Measurements from ENCODE around the gene ENTPD3.
A peak's percentile ranks its signal among the peaks of the same experiment; 100 is the strongest.
"Not testable (repeated sequence)": the region's sequence is repeated elsewhere in the genome, so short reads cannot be mapped to it uniquely, and the experiment has no call there.

The ENTPD3 gene

GRCh38 chr3:40455328-40455727 lies 68.3 kb downstream of the ENTPD3 start:
- H3K4me3 ChIP-seq, result no peak overlapping the region
- H3K9me3 ChIP-seq, result no peaks in the 10 kb centered on the region
- peaks cover 20 to 22% (median 20%) of the 10 kb centered on the region in 3 donors for H3K36me3 ChIP-seq
- H3K27me3 ChIP-seq, result no peaks in the 10 kb centered on the region
- no peak for TF ChIP-seq CTCF (IDR thresholded peaks at IDR 0.05)
- peaks cover 0 to 41% (median 34%) of the 10 kb centered on the region in 4 donors for H3K4me1 ChIP-seq
- intact Hi-C loops (cut with DNase I; ENCODE audit: low total_unique reads), result loop anchor here (5.0 kb wide), 2 partner anchors 72 to 143 kb away; no protein-coding TSS in a partner anchor
- no peak for DNase-seq
- no peak overlapping the region for H3K27ac ChIP-seq

GRCh38 chr3:40456279-40456939 lies 69.4 kb downstream of the ENTPD3 start:
- no peak for DNase-seq
- intact Hi-C loops (cut with DNase I; ENCODE audit: low total_unique reads), result loop anchor here (5.0 kb wide), 2 partner anchors 71 to 144 kb away; no protein-coding TSS in a partner anchor
- H3K4me1 ChIP-seq, result peaks cover 0 to 43% (median 34%) of the 10 kb centered on the region in 4 donors

GRCh38 chr3:40456940-40457823 lies 70.2 kb downstream of the ENTPD3 start, which contains the start of gene RPL14:
TSS of gene RPL14 (plus strand) at chr3:40457339. CDS start at chr3:40457472, 133 bp downstream.
- peak within 1 kb of the TSS; percentile 79 to 88 for H3K4me3 ChIP-seq
- peak within 1 kb of the TSS; percentile 83 to 88 for H3K27ac ChIP-seq
- H3K4me1 ChIP-seq, result peaks cover 0 to 42% (median 32%) of the 10 kb centered on the region in 4 donors
- no peak for TF ChIP-seq CTCF (IDR thresholded peaks at IDR 0.05)
- intact Hi-C loops (cut with DNase I; ENCODE audit: low total_unique reads), result loop anchor here (5.0 kb wide), 2 partner anchors 70 to 145 kb away; no protein-coding TSS in a partner anchor
- no peaks in the 10 kb centered on the region for H3K9me3 ChIP-seq
- peaks cover 37 to 41% (median 39%) of the 10 kb centered on the region in 3 donors for H3K36me3 ChIP-seq
- DNase-seq, result peak; percentile 96 to 98
- H3K27me3 ChIP-seq, result no peaks in the 10 kb centered on the region

More at GRCh38 chr3:40456279-40456939, 69.4 kb downstream of the ENTPD3 start:
- no peaks in the 10 kb centered on the region for H3K9me3 ChIP-seq
- peak overlapping the region; percentile 79 to 88 for H3K4me3 ChIP-seq
- H3K36me3 ChIP-seq, result peaks cover 30 to 33% (median 31%) of the 10 kb centered on the region in 3 donors
- H3K27ac ChIP-seq, result peak overlapping the region; percentile 83 to 88
- TF ChIP-seq CTCF (IDR thresholded peaks at IDR 0.05), result no peak
- no peaks in the 10 kb centered on the region for H3K27me3 ChIP-seq

GRCh38 chr3:40458473-40458872 lies 71.5 kb downstream of the ENTPD3 start:
- no peak for TF ChIP-seq CTCF (IDR thresholded peaks at IDR 0.05)
- Histone ChIP-seq H3K9me3 (no peaks in the 10 kb centered on the region), H3K4me3 (peak overlapping the region; percentile 79 to 88), H3K36me3 (peaks cover 50 to 54% (median 51%) of the 10 kb centered on the region in 3 donors), H3K27ac (peak overlapping the region in 1 of 2 donors; percentile 88), H3K27me3 (no peaks in the 10 kb centered on the region), H3K4me1 (peaks cover 0 to 35% (median 27%) of the 10 kb centered on the region in 4 donors)
- DNase-seq, result no peak
- intact Hi-C loops (cut with DNase I; ENCODE audit: low total_unique reads), result loop anchor here (2.0 to 5.0 kb wide), 3 partner anchors 18 to 146 kb away; partner anchors contain the start of gene ZNF619

- H3K9me3 ChIP-seq; intact Hi-C loops (cut with DNase I; ENCODE audit: low total_unique reads); H3K27me3 ChIP-seq; H3K27ac ChIP-seq; DNase-seq; H3K4me3 ChIP-seq: not testable (repeated sequence)
- Histone ChIP-seq H3K4me1 (peaks cover 0 to 30% (median 22%) of the 10 kb centered on the region in 4 donors), H3K36me3 (peaks cover 58 to 61% (median 59%) of the 10 kb centered on the region in 3 donors)
Measured at GRCh38 chr3:40460481-40460880, 73.5 kb downstream of the ENTPD3 start.
